ENCODE measurements around the gene NF2.

NF2 gene

DNA sequence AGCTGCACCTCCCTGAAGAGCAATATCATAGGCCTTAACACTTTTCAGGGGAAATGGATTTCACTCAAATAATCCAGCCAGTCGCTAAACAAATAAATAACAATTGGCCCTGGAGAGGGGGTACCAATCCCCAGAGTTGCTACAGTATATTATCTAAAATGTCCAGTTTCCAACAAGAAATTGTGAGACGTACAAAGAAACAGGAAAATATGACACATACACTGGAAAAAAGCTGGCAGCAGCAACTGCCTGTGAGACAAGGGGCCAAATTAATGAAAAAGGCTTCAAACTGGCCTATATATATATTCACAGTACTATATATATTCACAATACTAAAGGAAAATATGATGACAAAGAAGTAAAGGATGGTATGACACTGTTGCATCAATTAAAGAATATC lies 4.0 kb downstream of the NF2 start:
- Histone ChIP-seq H3K9me3 (ENCODE audit: insufficient read depth, low read length) (no peaks in the 10 kb centered on the region), H3F3A (ENCODE audit: insufficient read depth) (peaks cover 5% of the 10 kb centered on the region; the same call in 1 of the 2 replicates), H3K79me2 (ENCODE audit: insufficient read depth, low read length) (peaks cover 86% of the 10 kb centered on the region), H3K9ac (ENCODE audit: low read length) (no peak overlapping the region), H3K4me2 (ENCODE audit: low read depth, low read length, poor library complexity, severe bottlenecking) (no peak overlapping the region), H4K20me1 (ENCODE audit: low read depth, low read length) (no peaks in the 10 kb centered on the region), H3K27ac (ENCODE audit: low read depth, low read length) (no peak overlapping the region), H3K27me3 (ENCODE audit: low read length) (no peaks in the 10 kb centered on the region), H3K36me3 (ENCODE audit: low read length) (peaks cover 2% of the 10 kb centered on the region; the same call in 1 of the 2 replicates), H3K9me2 (replicated peaks; ENCODE audit: insufficient read depth, low read length) (no peaks in the 10 kb centered on the region), H2AFZ (ENCODE audit: low read depth, low read length, severe bottlenecking) (no peak overlapping the region), H3K4me3 (ENCODE audit: insufficient read depth, low read length, poor library complexity, severe bottlenecking) (no peak overlapping the region)
- TF ChIP-seq, protein P1, sequence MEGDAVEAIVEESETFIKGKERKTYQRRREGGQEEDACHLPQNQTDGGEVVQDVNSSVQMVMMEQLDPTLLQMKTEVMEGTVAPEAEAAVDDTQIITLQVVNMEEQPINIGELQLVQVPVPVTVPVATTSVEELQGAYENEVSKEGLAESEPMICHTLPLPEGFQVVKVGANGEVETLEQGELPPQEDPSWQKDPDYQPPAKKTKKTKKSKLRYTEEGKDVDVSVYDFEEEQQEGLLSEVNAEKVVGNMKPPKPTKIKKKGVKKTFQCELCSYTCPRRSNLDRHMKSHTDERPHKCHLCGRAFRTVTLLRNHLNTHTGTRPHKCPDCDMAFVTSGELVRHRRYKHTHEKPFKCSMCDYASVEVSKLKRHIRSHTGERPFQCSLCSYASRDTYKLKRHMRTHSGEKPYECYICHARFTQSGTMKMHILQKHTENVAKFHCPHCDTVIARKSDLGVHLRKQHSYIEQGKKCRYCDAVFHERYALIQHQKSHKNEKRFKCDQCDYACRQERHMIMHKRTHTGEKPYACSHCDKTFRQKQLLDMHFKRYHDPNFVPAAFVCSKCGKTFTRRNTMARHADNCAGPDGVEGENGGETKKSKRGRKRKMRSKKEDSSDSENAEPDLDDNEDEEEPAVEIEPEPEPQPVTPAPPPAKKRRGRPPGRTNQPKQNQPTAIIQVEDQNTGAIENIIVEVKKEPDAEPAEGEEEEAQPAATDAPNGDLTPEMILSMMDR (IDR thresholded peaks at IDR 0.05; ENCODE audit: insufficient read depth, low read length, poor library complexity, severe bottlenecking) = no peak
- TF ChIP-seq EZH2phosphoT487 (conservative IDR thresholded peaks at IDR 0.05; ENCODE audit: low read length) = no peak

DNA sequence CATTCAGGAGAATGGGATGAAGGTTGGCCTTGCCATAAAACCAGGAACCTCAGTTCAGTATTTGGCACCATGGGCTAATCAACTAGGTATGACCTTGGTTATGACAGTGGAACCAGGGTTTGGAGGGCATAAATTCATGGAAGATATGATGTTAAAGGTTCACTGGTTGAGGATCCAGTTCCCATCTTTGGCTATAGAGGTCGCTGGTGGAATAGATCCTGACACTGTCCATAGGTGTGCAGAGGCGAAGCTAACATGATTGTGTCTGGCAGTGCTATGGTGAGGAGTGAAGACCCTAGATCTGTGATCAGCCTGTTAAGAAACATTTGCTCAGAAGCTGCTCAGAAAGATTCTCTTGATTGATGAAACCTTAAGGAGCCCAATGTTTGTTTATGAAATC lies 5.7 kb downstream of the NF2 start:
- no peak overlapping the region for H2AFZ ChIP-seq (ENCODE audit: low read depth, low read length, severe bottlenecking)
- H3K27ac ChIP-seq (ENCODE audit: low read depth, low read length) = no peak overlapping the region
- H3F3A ChIP-seq (ENCODE audit: insufficient read depth) = peaks cover 5% of the 10 kb centered on the region; the same call in 1 of the 2 replicates
- no peak overlapping the region for H3K4me2 ChIP-seq (ENCODE audit: low read depth, low read length, poor library complexity, severe bottlenecking)
- H3K36me3 ChIP-seq (ENCODE audit: low read length) = peaks cover 2% of the 10 kb centered on the region; the same call in 1 of the 2 replicates
- H3K27me3 ChIP-seq (ENCODE audit: low read length) = no peaks in the 10 kb centered on the region
- no peak overlapping the region for H3K4me3 ChIP-seq (ENCODE audit: insufficient read depth, low read length, poor library complexity, severe bottlenecking)
- H3K9me3 ChIP-seq (ENCODE audit: insufficient read depth, low read length) = no peaks in the 10 kb centered on the region
- no peak overlapping the region for H3K9ac ChIP-seq (ENCODE audit: low read length)
- no peaks in the 10 kb centered on the region for H4K20me1 ChIP-seq (ENCODE audit: low read depth, low read length)
- no peak for TF ChIP-seq EZH2phosphoT487 (conservative IDR thresholded peaks at IDR 0.05; ENCODE audit: low read length)
- TF ChIP-seq, protein P1 (IDR thresholded peaks at IDR 0.05; ENCODE audit: insufficient read depth, low read length, poor library complexity, severe bottlenecking) = no peak
- no peaks in the 10 kb centered on the region for H3K9me2 ChIP-seq (replicated peaks; ENCODE audit: insufficient read depth, low read length)
- H3K79me2 ChIP-seq (ENCODE audit: insufficient read depth, low read length) = peaks cover 91% of the 10 kb centered on the region

DNA sequence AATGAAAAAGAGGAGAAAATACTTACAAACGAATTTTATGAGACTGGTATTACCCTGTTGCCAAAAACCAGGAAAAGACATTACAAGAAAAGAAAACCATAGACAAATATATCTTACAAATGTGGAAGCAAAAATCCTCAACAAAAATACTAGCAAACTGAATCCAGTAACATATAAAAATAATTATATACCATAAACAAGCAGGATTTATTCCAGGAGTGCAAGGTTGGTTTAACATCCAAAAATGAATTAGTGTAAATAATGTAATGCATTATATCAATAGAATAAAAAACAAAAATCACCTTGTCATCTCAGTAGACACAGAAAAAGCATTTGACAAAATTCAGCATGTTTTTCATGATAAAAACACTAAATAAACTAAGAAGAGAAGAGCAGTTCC lies 7.3 kb downstream of the NF2 start:
- no peak overlapping the region for H3K4me2 ChIP-seq (ENCODE audit: low read depth, low read length, poor library complexity, severe bottlenecking)
- H3K79me2 ChIP-seq (ENCODE audit: insufficient read depth, low read length) = peaks cover 89% of the 10 kb centered on the region
- H3K27ac ChIP-seq (ENCODE audit: low read depth, low read length) = no peak overlapping the region
- H3K4me3 ChIP-seq (ENCODE audit: insufficient read depth, low read length, poor library complexity, severe bottlenecking) = no peak overlapping the region
- peaks cover 2% of the 10 kb centered on the region; the same call in 1 of the 2 replicates for H3K36me3 ChIP-seq (ENCODE audit: low read length)
- no peaks in the 10 kb centered on the region for H4K20me1 ChIP-seq (ENCODE audit: low read depth, low read length)
- no peak overlapping the region for H3K9ac ChIP-seq (ENCODE audit: low read length)
- no peaks in the 10 kb centered on the region for H3K9me3 ChIP-seq (ENCODE audit: insufficient read depth, low read length)
- no peak overlapping the region for H2AFZ ChIP-seq (ENCODE audit: low read depth, low read length, severe bottlenecking)
- H3K27me3 ChIP-seq (ENCODE audit: low read length) = no peaks in the 10 kb centered on the region
- TF ChIP-seq EZH2phosphoT487 (conservative IDR thresholded peaks at IDR 0.05; ENCODE audit: low read length) = no peak
- TF ChIP-seq, protein P1 (IDR thresholded peaks at IDR 0.05; ENCODE audit: insufficient read depth, low read length, poor library complexity, severe bottlenecking) = no peak
- H3F3A ChIP-seq (ENCODE audit: insufficient read depth) = peaks cover 5% of the 10 kb centered on the region; the same call in 1 of the 2 replicates
- no peaks in the 10 kb centered on the region for H3K9me2 ChIP-seq (replicated peaks; ENCODE audit: insufficient read depth, low read length)
